Measurements from ENCODE around the gene ZHX3. TPM values are rescaled to one million over a fixed set of nuclear protein-coding genes. Genes with fewer than 3 reads are reported as not detected.

The ZHX3 gene
- total RNA-seq, 4 donors from 2014 or later = 89.3 to 173 (median 156) TPM

GRCh38 chr20:41274152-41274551 lies 43.4 kb downstream of the ZHX3 start:
- H3K27ac ChIP-seq (replicated peaks in 1 of 4) = no peak overlapping the region
- H3K9me3 ChIP-seq = no peaks in the 10 kb centered on the region
- H3K36me3 ChIP-seq = no peaks in the 10 kb centered on the region
- H3K4me3 ChIP-seq = no peak overlapping the region
- no peak for TF ChIP-seq CTCF (IDR thresholded peaks at IDR 0.05)
- TF ChIP-seq POLR2A (IDR thresholded peaks at IDR 0.05; ENCODE audit: low read depth) = no peak
- no peak for TF ChIP-seq EP300 (IDR thresholded peaks at IDR 0.05)
- no peak for TF ChIP-seq POLR2AphosphoS5 (IDR thresholded peaks at IDR 0.05)
- no peak for DNase-seq (ENCODE audit: extremely low spot score)
- 69% methylated on average over 5 of the region's 5 CpGs for WGBS
- peaks cover 30 to 66% (median 52%) of the 10 kb centered on the region in 4 donors for H3K4me1 ChIP-seq
- H3K27me3 ChIP-seq = no peaks in the 10 kb centered on the region
- intact Hi-C loops (cut with DNase I) = no loop called here

- DNase-seq (ENCODE audit: extremely low spot score) = no peak
- H3K4me1 ChIP-seq = peaks cover 35 to 66% (median 53%) of the 10 kb centered on the region in 4 donors
- intact Hi-C loops (cut with DNase I) = no loop called here
- H3K9me3 ChIP-seq = no peaks in the 10 kb centered on the region
- H3K27ac ChIP-seq (replicated peaks in 1 of 4) = no peak overlapping the region
- H3K4me3 ChIP-seq = no peak overlapping the region
- H3K27me3 ChIP-seq = no peaks in the 10 kb centered on the region
- H3K36me3 ChIP-seq = peaks cover 0 to under 1% (median 0%) of the 10 kb centered on the region in 4 donors
- TF ChIP-seq CTCF (IDR thresholded peaks at IDR 0.05) (no peak), EP300 (IDR thresholded peaks at IDR 0.05) (no peak), POLR2A (IDR thresholded peaks at IDR 0.05; ENCODE audit: low read depth) (no peak), POLR2AphosphoS5 (IDR thresholded peaks at IDR 0.05) (no peak)
Measured at GRCh38 chr20:41273445-41273844, 44.1 kb downstream of the ZHX3 start.

DNA sequence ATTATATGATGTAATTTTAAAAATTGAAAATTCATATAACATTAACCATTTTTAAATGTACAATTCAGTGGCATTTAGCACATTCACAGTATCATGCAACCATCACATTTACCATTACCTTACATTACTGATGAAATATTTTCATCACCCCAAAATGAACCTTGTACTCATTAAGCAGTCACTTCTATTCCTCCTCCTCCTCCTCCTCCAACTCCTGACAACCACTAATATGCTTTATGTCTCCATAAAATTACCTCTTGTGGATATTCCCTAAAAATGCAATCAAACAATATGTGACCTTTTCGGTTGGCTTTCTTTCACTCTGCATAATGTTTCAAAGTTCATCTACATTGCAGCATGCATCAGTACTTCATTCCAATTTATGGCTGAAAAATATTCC lies 45.2 kb downstream of the ZHX3 start:
- Histone ChIP-seq H3K27me3 (no peaks in the 10 kb centered on the region), H3K36me3 (peaks cover 0 to 11% (median 7%) of the 10 kb centered on the region in 4 donors), H3K27ac (replicated peaks in 1 of 4) (no peak overlapping the region), H3K4me1 (peaks cover 35 to 72% (median 53%) of the 10 kb centered on the region in 4 donors), H3K9me3 (no peaks in the 10 kb centered on the region), H3K4me3 (no peak overlapping the region)
- WGBS = 94% methylated on average over 1 of the region's 1 CpG
- no peak for TF ChIP-seq POLR2A (IDR thresholded peaks at IDR 0.05; ENCODE audit: low read depth)
- intact Hi-C loops (cut with DNase I) = no loop called here
- DNase-seq (ENCODE audit: extremely low spot score) = no peak

- WGBS = 65% methylated on average over 4 of the region's 4 CpGs
- no peaks in the 10 kb centered on the region for H3K27me3 ChIP-seq
- intact Hi-C loops (cut with DNase I) = no loop called here
- no peak overlapping the region for H3K4me3 ChIP-seq
- peaks cover 10 to 55% (median 28%) of the 10 kb centered on the region in 4 donors for H3K4me1 ChIP-seq
- peak overlapping the region; percentile 3 to 57 (median 34) for H3K27ac ChIP-seq (replicated peaks in 1 of 4)
- peaks cover 0 to 33% (median 20%) of the 10 kb centered on the region in 4 donors for H3K36me3 ChIP-seq
- DNase-seq (ENCODE audit: extremely low spot score) = no peak
- no peaks in the 10 kb centered on the region for H3K9me3 ChIP-seq
- no peak for TF ChIP-seq POLR2A (IDR thresholded peaks at IDR 0.05; ENCODE audit: low read depth)
- TF ChIP-seq POLR2AphosphoS5 (IDR thresholded peaks at IDR 0.05) = peak in 1 of 2 donors; percentile 19
Measured at GRCh38 chr20:41268917-41269652, 48.4 kb downstream of the ZHX3 start.

DNA sequence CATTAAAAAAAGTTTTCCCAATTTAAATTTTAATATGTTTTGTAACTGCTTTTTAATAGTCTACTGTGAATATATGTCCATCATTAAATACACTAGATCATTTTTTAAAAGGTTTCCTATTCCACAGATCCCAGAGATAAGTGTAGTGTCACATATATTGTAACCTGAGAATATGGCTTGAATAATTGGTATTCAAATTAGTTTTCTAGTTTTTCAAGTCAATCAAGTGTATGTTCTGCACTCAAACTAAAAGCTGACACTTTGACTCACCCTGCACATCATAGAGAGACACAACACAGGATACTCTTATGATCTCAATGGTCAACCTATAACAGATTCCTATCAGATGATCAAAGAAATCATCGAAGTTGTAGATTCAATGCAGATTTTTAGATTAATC lies 49.1 kb downstream of the ZHX3 start:
- peaks cover 7 to 48% (median 27%) of the 10 kb centered on the region in 4 donors for H3K4me1 ChIP-seq
- DNase-seq (ENCODE audit: extremely low spot score) = no peak
- WGBS = 97% methylated on average over 1 of the region's 1 CpG
- intact Hi-C loops (cut with DNase I) = no loop called here
- peaks cover 0 to 33% (median 20%) of the 10 kb centered on the region in 4 donors for H3K36me3 ChIP-seq
- H3K9me3 ChIP-seq = no peaks in the 10 kb centered on the region
- TF ChIP-seq CTCF (IDR thresholded peaks at IDR 0.05) (no peak), POLR2AphosphoS5 (IDR thresholded peaks at IDR 0.05) (no peak), EP300 (IDR thresholded peaks at IDR 0.05) (no peak), POLR2A (IDR thresholded peaks at IDR 0.05; ENCODE audit: low read depth) (no peak)
- no peak overlapping the region for H3K4me3 ChIP-seq
- H3K27ac ChIP-seq (replicated peaks in 1 of 4) = no peak overlapping the region
- H3K27me3 ChIP-seq = no peaks in the 10 kb centered on the region

Data from esophagus muscularis mucosa (tissue), 4 donors.